Endothelial cell of umbilical vein (primary cell): ENCODE measurements around the gene CHTF8. TPM values are rescaled to one million over a fixed set of nuclear protein-coding genes. Genes with fewer than 3 reads are reported as not detected.

ENCODE experiments used
- BruUV-seq: library from RNA; stranded (reverse); fragments of 400-500 nt; replicated peaks from 2 replicates; lab custom pipeline; 2021; lab: Mats Ljungman, UMichigan
- CTCF ChIA-PET: fragments of 300-600, 350-600 bp; sonication (Branson Sonifier 250); formaldehyde crosslinking; loops from one replicate; lab custom pipeline; 2021; ENCODE audit warnings: antibody characterized with exemption, inconsistent platforms; lab: Charles Lee
- POLR2A ChIA-PET: fragments of 300-600, 350-600 bp; sonication (Branson Sonifier 250); formaldehyde crosslinking; loops from one replicate; lab custom pipeline; 2021; ENCODE audit warnings: antibody characterized with exemption, inconsistent platforms; lab: Charles Lee
- DNase-seq: peaks from one replicate; pipeline ENCODE4 v3.0.0-alpha.2; 2011; ENCODE audit warnings: low read depth, low spot score
- FAIRE-seq: peaks from 2 replicates; lab custom pipeline; 2011; peaks lifted over from hg19 to GRCh38; lab: Jason Lieb, UNC
- H2AFZ ChIP-seq: 2 replicates; pipeline ENCODE4 v1.6.0; 2012; ENCODE audit warnings: low read depth, low read length, control low read depth, inconsistent platforms
- H3K27ac ChIP-seq: 2 replicates; pipeline ENCODE4 v1.5.1; 2011; ENCODE audit warnings: low read depth, mild to moderate bottlenecking, control low read depth, low read length, moderate library complexity; ENCODE audit not compliant: insufficient read depth
- H3K27me3 ChIP-seq, 2 experiments: 2 replicates each; pipeline versions ENCODE4 v1.6.0 to v1.6.1; 2011; ENCODE audit warnings: low read length in 2 of 2, mixed read lengths in 1 of 2; ENCODE audit not compliant: control insufficient read depth in 2 of 2, insufficient read depth in 2 of 2
- H3K36me3 ChIP-seq, 2 experiments: 2 replicates in 1 of 2; 3 replicates in 1 of 2; pipeline ENCODE4 v1.5.1; 2011; ENCODE audit warnings: low read length in 2 of 2, mild to moderate bottlenecking in 1 of 2, moderate library complexity in 1 of 2; ENCODE audit not compliant: control insufficient read depth in 2 of 2, insufficient read depth in 2 of 2; ENCODE audit errors: extremely low read depth in 1 of 2
- H3K4me1 ChIP-seq: 3 replicates; pipeline ENCODE4 v1.5.1; 2011; ENCODE audit warnings: mild to moderate bottlenecking, low read length; ENCODE audit not compliant: control insufficient read depth, insufficient read depth; ENCODE audit errors: extremely low read depth
- H3K4me2 ChIP-seq: 2 replicates; pipeline ENCODE4 v1.6.1; 2011; ENCODE audit warnings: low read length, control low read depth, mixed read lengths; ENCODE audit not compliant: insufficient read depth
- H3K4me3 ChIP-seq, 3 experiments: fragments of 200-600 bp in 1 of 3; sonication (generic), shearing (Covaris generic) in 1 of 3; replicated peaks in 1 of 3; 2 replicates each; pipeline ENCODE4 v1.5.1; 2011 to 2016; ENCODE audit warnings: control low read depth in 3 of 3, low read length in 3 of 3, mild to moderate bottlenecking in 2 of 3, inconsistent platforms in 1 of 3, low read depth in 1 of 3, moderate library complexity in 1 of 3; ENCODE audit not compliant: insufficient read depth in 1 of 3
- H3K79me2 ChIP-seq: 2 replicates; pipeline ENCODE4 v1.6.0; 2012; ENCODE audit warnings: low read length, inconsistent platforms; ENCODE audit not compliant: control insufficient read depth, insufficient read depth
- H3K9ac ChIP-seq: replicated peaks from 2 replicates; pipeline ENCODE3; 2011; ENCODE audit warnings: low read length, control low read depth; ENCODE audit not compliant: insufficient read depth; ENCODE audit errors: extremely low read depth
- H3K9me1 ChIP-seq: replicated peaks from 3 replicates; pipeline ENCODE4 v1.6.0; 2011; ENCODE audit warnings: mild to moderate bottlenecking, low read length; ENCODE audit not compliant: control insufficient read depth, insufficient read depth; ENCODE audit errors: extremely low read depth
- H3K9me3 ChIP-seq: replicated peaks from 2 replicates; pipeline ENCODE4 v1.5.1; 2012; ENCODE audit warnings: low read length, inconsistent platforms; ENCODE audit not compliant: control insufficient read depth, insufficient read depth
- H4K20me1 ChIP-seq: replicated peaks from 2 replicates; pipeline ENCODE3; 2011; ENCODE audit warnings: mild to moderate bottlenecking, low read length; ENCODE audit not compliant: control insufficient read depth, insufficient read depth; ENCODE audit errors: extremely low read depth
- CTCF ChIP-seq, 2 donors: IDR thresholded peaks; 1 replicate in 1 of 2; 2 replicates in 1 of 2; pipeline ENCODE4 v1.5.1; 2011; ENCODE audit warnings: low read length in 2 of 2, mild to moderate bottlenecking in 2 of 2, moderate library complexity in 2 of 2, control low read depth in 1 of 2, inconsistent platforms in 1 of 2, low read depth in 1 of 2; ENCODE audit not compliant: insufficient read depth in 1 of 2; ENCODE audit errors: extremely low read depth in 1 of 2
- EZH2 ChIP-seq: IDR thresholded peaks from 2 replicates; pipeline ENCODE4 v1.6.1; 2012; ENCODE audit warnings: borderline replicate concordance, low read depth, mild to moderate bottlenecking, moderate library complexity, low read length, inconsistent platforms; ENCODE audit not compliant: severe bottlenecking
- FOS ChIP-seq: IDR thresholded peaks from 2 replicates; pipeline ENCODE4 v1.6.1; 2011; ENCODE audit warnings: mild to moderate bottlenecking, low read length, moderate library complexity, borderline replicate concordance; ENCODE audit not compliant: insufficient read depth
- GATA2 ChIP-seq: IDR thresholded peaks from 2 replicates; pipeline ENCODE4 v1.7.0; 2011; ENCODE audit warnings: low read depth, mild to moderate bottlenecking, moderate library complexity, mixed read lengths, low read length; ENCODE audit not compliant: insufficient read length, insufficient read depth
- JUN ChIP-seq: IDR thresholded peaks from 2 replicates; pipeline ENCODE4 v1.6.1; 2011; ENCODE audit warnings: borderline replicate concordance, low read depth; ENCODE audit not compliant: insufficient read length, insufficient read depth
- MAX ChIP-seq: IDR thresholded peaks from 2 replicates; pipeline ENCODE4 v1.6.1; 2011; ENCODE audit not compliant: insufficient read depth, insufficient read length
- MYC ChIP-seq: IDR thresholded peaks from one replicate; pipeline ENCODE4 v1.6.1; 2011; ENCODE audit warnings: mild to moderate bottlenecking, low read depth, low read length
- POLR2A ChIP-seq: IDR thresholded peaks from 2 replicates; pipeline ENCODE4 v1.6.1; 2012; ENCODE audit warnings: low read depth, mild to moderate bottlenecking, control low read depth, low read length
- POLR2AphosphoS5 ChIP-seq: IDR thresholded peaks from 2 replicates; pipeline ENCODE4 v1.6.1; 2012; ENCODE audit warnings: low read depth, mild to moderate bottlenecking, control low read depth, low read length, moderate library complexity; ENCODE audit not compliant: insufficient read depth
- dilution Hi-C: fragments of 300-500 bp; cut with MboI; formaldehyde crosslinking; loops from one replicate; pipeline ENCODE4 v1.15.0; 2019; ENCODE audit warnings: low sequenced_read_pairs; ENCODE audit not compliant: extremely low pct_ligation_motif_present
- intact Hi-C: fragments of 100-400 bp; cut with micrococcal nuclease; formaldehyde crosslinking; loops from one replicate; pipeline ENCODE4 v1.10.0; 2022
- polyA plus RNA-seq, 4 experiments: library from polyadenylated mRNA; depleted of rRNA in 3 of 4; stranded (reverse) in 3 of 4; unstranded in 1 of 4; fragments of >200 nt; gene quantifications; 2 replicates each; pipeline versions ENCODE4 v1.2.1 to v1.2.3, GENCODE V29; 2011 to 2012; ENCODE audit warnings: missing spikeins in 1 of 4
- total RNA-seq: library from RNA; stranded (reverse); gene quantifications from 2 replicates; pipeline ENCODE4 v1.2.3, GENCODE V29; 2021

The CHTF8 gene
- total and polyA plus RNA-seq, 2 donors (not counting 3 experiments of a cell fraction or from before 2014, with no cell fraction given): 128 to 131 TPM

- no peak for DNase-seq
- BruUV-seq: no TSS peak
- intact Hi-C loops: no loop called here
- no peak for TF ChIP-seq POLR2A
- TF ChIP-seq MYC: no peak
- TF ChIP-seq MAX: no peak
- no peak for TF ChIP-seq GATA2
- no peak for TF ChIP-seq EZH2
- no peak overlapping the region for H3K4me2 ChIP-seq
- no peak for FAIRE-seq
- H3K4me3 ChIP-seq: no peak overlapping the region
- no peaks in the 10 kb centered on the region for H4K20me1 ChIP-seq
- H2AFZ ChIP-seq: no peak overlapping the region
- H3K27me3 ChIP-seq: no peaks in the 10 kb centered on the region
- no peak overlapping the region for H3K9ac ChIP-seq
- no peaks in the 10 kb centered on the region for H3K79me2 ChIP-seq
- H3K4me1 ChIP-seq: peaks cover under 1% of the 10 kb centered on the region
- POLR2A ChIA-PET: interaction anchor here (0.6 kb wide), 1 partner anchor 75 kb away, joined by 3 read pairs; no protein-coding TSS in a partner anchor
- no peaks in the 10 kb centered on the region for H3K9me1 ChIP-seq
- no peaks in the 10 kb centered on the region for H3K36me3 ChIP-seq
- dilution Hi-C loops: no loop called here
- H3K9me3 ChIP-seq: no peaks in the 10 kb centered on the region
- CTCF ChIA-PET: interaction anchor here (1.2 to 3.3 kb wide), 3 partner anchors 11 to 16 kb away, joined by 3 to 15 read pairs (median 3); no protein-coding TSS in a partner anchor
- H3K27ac ChIP-seq: no peak overlapping the region
Observed at GRCh38 chr16:69100071-69100691, 32.2 kb downstream of the CHTF8 start.

- Histone ChIP-seq H2AFZ (no peak overlapping the region), H3K4me2 (no peak overlapping the region), H3K27ac (no peak overlapping the region), H3K27me3 (no peaks in the 10 kb centered on the region), H3K79me2 (no peaks in the 10 kb centered on the region), H3K4me3 (no peak overlapping the region), H3K9me3 (no peaks in the 10 kb centered on the region), H3K4me1 (no peaks in the 10 kb centered on the region), H3K9ac (no peak overlapping the region), H3K36me3 (no peaks in the 10 kb centered on the region), H4K20me1 (no peaks in the 10 kb centered on the region), H3K9me1 (no peaks in the 10 kb centered on the region)
- BruUV-seq: no TSS peak
- TF ChIP-seq MYC (no peak), POLR2A (no peak), POLR2AphosphoS5 (no peak), FOS (no peak), MAX (no peak), CTCF (IDR thresholded peaks at IDR 0.05; ENCODE audit: extremely low read depth in 1 of 2, insufficient read depth in 1 of 2, low read depth in 1 of 2, low read length in 2 of 2) (no peak), GATA2 (no peak), JUN (no peak), EZH2 (no peak)
- FAIRE-seq: no peak
- dilution Hi-C loops (no loop called here), intact Hi-C loops (no loop called here)
- CTCF ChIA-PET: interaction anchor here (1.2 to 4.4 kb wide), 2 partner anchors 18 to 203 kb away, joined by 3 to 14 read pairs; no protein-coding TSS in a partner anchor
- POLR2A ChIA-PET: no interaction called here
- no peak for DNase-seq
Observed at GRCh38 chr16:69095193-69095592, 37.2 kb downstream of the CHTF8 start.
